ENCODE data around the gene CACNA1I. TPM values are rescaled to one million over a fixed set of nuclear protein-coding genes. Genes with fewer than 3 reads are reported as not detected.

CACNA1I gene
- total RNA-seq, 1 donor from 2014 or later = 0.02 TPM

- TF ChIP-seq CTCF (IDR thresholded peaks at IDR 0.05) = no peak
These were observed 30.6 kb downstream of the CACNA1I start for GRCh38 chr22:39601180-39601535.

GRCh38 chr22:39603345-39603744, 32.8 kb downstream of the CACNA1I start:
- Mint-ChIP-seq H3K36me3 (ENCODE audit: low read depth) (peaks cover 7% of the 10 kb centered on the region), H3K9me3 (ENCODE audit: low read depth) (peaks cover 16% of the 10 kb centered on the region), H3K27ac (ENCODE audit: unreplicated experiment) (no peak overlapping the region), H3K4me3 (ENCODE audit: unreplicated experiment) (no peak overlapping the region), H3K27me3 (ENCODE audit: low read depth) (peaks cover 44% of the 10 kb centered on the region), H3K4me1 (ENCODE audit: low read depth) (no peaks in the 10 kb centered on the region)
- TF ChIP-seq CTCF (IDR thresholded peaks at IDR 0.05) = no peak
- DNase-seq (ENCODE audit: low spot score) = no peak

More at GRCh38 chr22:39601180-39601535, 30.6 kb downstream of the CACNA1I start:
- no peak for DNase-seq (ENCODE audit: low spot score)
- Mint-ChIP-seq H3K27me3 (ENCODE audit: low read depth) (peaks cover 50% of the 10 kb centered on the region), H3K4me3 (ENCODE audit: unreplicated experiment) (no peak overlapping the region), H3K4me1 (ENCODE audit: low read depth) (no peaks in the 10 kb centered on the region), H3K36me3 (ENCODE audit: low read depth) (peaks cover 7% of the 10 kb centered on the region), H3K27ac (ENCODE audit: unreplicated experiment) (no peak overlapping the region), H3K9me3 (ENCODE audit: low read depth) (peaks cover 16% of the 10 kb centered on the region)

GRCh38 chr22:39610246-39610645, 39.7 kb downstream of the CACNA1I start:
- Mint-ChIP-seq H3K4me1 (ENCODE audit: low read depth) (no peaks in the 10 kb centered on the region), H3K27me3 (ENCODE audit: low read depth) (peaks cover 47% of the 10 kb centered on the region), H3K27ac (ENCODE audit: unreplicated experiment) (no peak overlapping the region), H3K36me3 (ENCODE audit: low read depth) (peaks cover 4% of the 10 kb centered on the region), H3K9me3 (ENCODE audit: low read depth) (peaks cover 7% of the 10 kb centered on the region), H3K4me3 (ENCODE audit: unreplicated experiment) (no peak overlapping the region)
- no peak for DNase-seq (ENCODE audit: low spot score)
- no peak for TF ChIP-seq CTCF (IDR thresholded peaks at IDR 0.05)

GRCh38 chr22:39610766-39611165, 40.2 kb downstream of the CACNA1I start:
- no peak for DNase-seq (ENCODE audit: low spot score)
- no peak for TF ChIP-seq CTCF (IDR thresholded peaks at IDR 0.05)
- Mint-ChIP-seq H3K27ac (ENCODE audit: unreplicated experiment) (no peak overlapping the region), H3K27me3 (ENCODE audit: low read depth) (peaks cover 49% of the 10 kb centered on the region), H3K9me3 (ENCODE audit: low read depth) (peaks cover 7% of the 10 kb centered on the region), H3K4me3 (ENCODE audit: unreplicated experiment) (no peak overlapping the region), H3K4me1 (ENCODE audit: low read depth) (no peaks in the 10 kb centered on the region), H3K36me3 (ENCODE audit: low read depth) (peaks cover 4% of the 10 kb centered on the region)

- H3K4me1 Mint-ChIP-seq (ENCODE audit: low read depth) = no peaks in the 10 kb centered on the region
- H3K27me3 Mint-ChIP-seq (ENCODE audit: low read depth) = peaks cover 55% of the 10 kb centered on the region
- TF ChIP-seq CTCF (IDR thresholded peaks at IDR 0.05) = no peak
- no peak for DNase-seq (ENCODE audit: low spot score)
- no peak overlapping the region for H3K4me3 Mint-ChIP-seq (ENCODE audit: unreplicated experiment)
- H3K36me3 Mint-ChIP-seq (ENCODE audit: low read depth) = peaks cover 4% of the 10 kb centered on the region
- H3K27ac Mint-ChIP-seq (ENCODE audit: unreplicated experiment) = no peak overlapping the region
- peaks cover 7% of the 10 kb centered on the region for H3K9me3 Mint-ChIP-seq (ENCODE audit: low read depth)
These were observed 40.8 kb downstream of the CACNA1I start for GRCh38 chr22:39611360-39611759.
